Uterus (tissue), 2 donors: ENCODE data around the gene ARHGEF7.

Experiments
- CTCF ChIP-seq, 4 experiments: fragments of 200-600 bp in 2 of 4; fragments of 450-650 bp in 2 of 4; sonication (generic) in 2 of 4; IDR thresholded peaks; one replicate each; pipeline ENCODE4 v1.5.1; 2016 to 2019; ENCODE audit warnings: antibody characterized with exemption in 4 of 4, mild to moderate bottlenecking in 2 of 4, moderate library complexity in 1 of 4
- POLR2A ChIP-seq, 2 donors: fragments of 450-650 bp; IDR thresholded peaks; one replicate each; pipeline ENCODE4 v1.6.1; 2016; ENCODE audit warnings: antibody characterized with exemption in 2 of 2, mild to moderate bottlenecking in 1 of 2, moderate library complexity in 1 of 2

- TF ChIP-seq CTCF (IDR thresholded peaks at IDR 0.05) (no peak), POLR2A (IDR thresholded peaks at IDR 0.05) (no peak)
Observed at GRCh38 chr13:111248822-111249221, 133.7 kb downstream of the ARHGEF7 start.
